HCT116 (cell line): Measurements from ENCODE around the gene SUGP1. TPM values are rescaled to one million over a fixed set of nuclear protein-coding genes. Genes with fewer than 3 reads are reported as not detected.

Source experiments
- ATAC-seq: fragments of 200-7000 bp; cut with Tn5 transposase; 2 replicates; pipeline ENCODE4 v1.9.1; 2020; ENCODE audit warnings: mild to moderate bottlenecking, moderate library complexity
- BruUV-seq: library from RNA; stranded (reverse); fragments of 400-500 nt; replicated peaks from 2 replicates; lab custom pipeline; 2021; lab: Mats Ljungman, UMichigan
- CTCF ChIA-PET: fragments of 300-600 bp; sonication (Branson Sonifier 250); formaldehyde crosslinking; loops from one replicate; lab custom pipeline; 2021; ENCODE audit warnings: antibody characterized with exemption; lab: Charles Lee
- POLR2A ChIA-PET: fragments of 300-600, 350-600 bp; sonication (Branson Sonifier 250); formaldehyde crosslinking; loops from one replicate; lab custom pipeline; 2021; ENCODE audit warnings: antibody characterized with exemption; lab: Charles Lee
- RAD21 ChIA-PET, 2 experiments: fragments of 300-600 bp; sonication (Branson Sonifier 250); formaldehyde crosslinking; loops; one replicate each; lab custom pipeline; 2023; ENCODE audit warnings: low total read pairs in 2 of 2; ENCODE audit not compliant: uncharacterized antibody in 2 of 2, unreplicated experiment in 2 of 2, low non-redundant PET in 1 of 2; lab: Charles Lee
- DNase-seq: peaks from one replicate; pipeline ENCODE4 v3.0.0-alpha.2; 2010; ENCODE audit warnings: low read depth, low spot score
- H2AFZ ChIP-seq: fragments of 200-600 bp; shearing (Covaris generic), sonication (generic); 2 replicates; pipeline ENCODE4 v1.6.1; 2017; ENCODE audit warnings: low read depth, mixed run types, mixed read lengths, antibody characterized with exemption, low read length; ENCODE audit not compliant: poor library complexity, severe bottlenecking
- H3K27ac ChIP-seq: 2 replicates; pipeline ENCODE4 v1.5.1; 2012; ENCODE audit warnings: low read depth, low read length
- H3K27me3 ChIP-seq: fragments of 200-600 bp; sonication (generic); 2 replicates; pipeline ENCODE4 v1.6.1; 2016; ENCODE audit warnings: mixed run types, low read length, mixed read lengths; ENCODE audit not compliant: insufficient read depth
- H3K36me3 ChIP-seq, 2 experiments: fragments of 200-500 bp in 1 of 2; fragments of 200-600 bp in 1 of 2; sonication (Bioruptor generic) in 1 of 2; sonication (generic) in 1 of 2; 2 replicates each; pipeline versions ENCODE4 v1.5.1 to v1.6.1; 2014 to 2016; ENCODE audit warnings: low read length in 2 of 2, inconsistent platforms in 1 of 2, mixed read lengths in 1 of 2, mixed run types in 1 of 2; ENCODE audit not compliant: insufficient read depth in 2 of 2, control insufficient read depth in 1 of 2
- H3K4me1 ChIP-seq, 2 experiments: fragments of 200-600 bp in 1 of 2; sonication (generic) in 1 of 2; 2 replicates each; pipeline versions ENCODE4 v1.5.1 to v1.6.1; 2012 to 2017; ENCODE audit warnings: low read length in 2 of 2, inconsistent platforms in 1 of 2, mild to moderate bottlenecking in 1 of 2, mixed read lengths in 1 of 2, mixed run types in 1 of 2, moderate library complexity in 1 of 2; ENCODE audit not compliant: insufficient read depth in 2 of 2, control insufficient read depth in 1 of 2
- H3K4me2 ChIP-seq: fragments of 200-600 bp; sonication (generic); 2 replicates; pipeline ENCODE4 v1.6.1; 2017; ENCODE audit warnings: mixed run types, low read length, mixed read lengths
- H3K4me3 ChIP-seq, 2 experiments: fragments of 200-600 bp in 1 of 2; sonication (generic) in 1 of 2; replicated peaks in 1 of 2; 2 replicates each; pipeline ENCODE4 v1.5.1; 2011 to 2016; ENCODE audit warnings: low read length in 2 of 2, control low read depth in 1 of 2, low read depth in 1 of 2, mild to moderate bottlenecking in 1 of 2, mixed read lengths in 1 of 2, mixed run types in 1 of 2
- H3K79me2 ChIP-seq: fragments of 200-600 bp; sonication (generic); 2 replicates; pipeline ENCODE4 v1.6.1; 2017; ENCODE audit warnings: mild to moderate bottlenecking, mixed run types, low read length, moderate library complexity, mixed read lengths; ENCODE audit not compliant: insufficient read depth
- H3K9ac ChIP-seq: fragments of 200-600 bp; sonication (generic); 2 replicates; pipeline ENCODE4 v1.6.1; 2016; ENCODE audit warnings: low read length, mixed read lengths
- H3K9me2 ChIP-seq: fragments of 200-600 bp; sonication (generic), shearing (Covaris generic); 2 replicates; pipeline ENCODE4 v1.6.1; 2017; ENCODE audit warnings: mixed run types, mild to moderate bottlenecking, moderate library complexity; ENCODE audit not compliant: insufficient read depth
- H3K9me3 ChIP-seq, 2 experiments: fragments of 200-500 bp in 1 of 2; fragments of 200-600 bp in 1 of 2; sonication (Bioruptor generic) in 1 of 2; sonication (generic) in 1 of 2; 2 replicates each; pipeline ENCODE4 v1.6.1; 2014 to 2017; ENCODE audit warnings: low read length in 2 of 2, mixed read lengths in 2 of 2, inconsistent platforms in 1 of 2, low read depth in 1 of 2, mild to moderate bottlenecking in 1 of 2, mixed run types in 1 of 2, moderate library complexity in 1 of 2; ENCODE audit not compliant: control insufficient read depth in 1 of 2, insufficient read depth in 1 of 2
- H4K20me1 ChIP-seq: fragments of 200-600 bp; sonication (generic), shearing (Covaris generic); 2 replicates; pipeline ENCODE4 v1.6.1; 2017; ENCODE audit warnings: mixed run types, mild to moderate bottlenecking, moderate library complexity; ENCODE audit not compliant: insufficient read depth
- CBX3 ChIP-seq: IDR thresholded peaks from 2 replicates; pipeline ENCODE4 v1.6.1; 2012; ENCODE audit warnings: low read depth
- EGR1 ChIP-seq: IDR thresholded peaks from 2 replicates; pipeline ENCODE4 v1.6.1; 2012; ENCODE audit warnings: low read depth
- ELF1 ChIP-seq: IDR thresholded peaks from 2 replicates; pipeline ENCODE4 v1.6.1; 2012; ENCODE audit warnings: low read depth, borderline replicate concordance
- EZH2phosphoT487 ChIP-seq: fragments of 200-600 bp; IDR thresholded peaks from 2 replicates; pipeline ENCODE4 v1.6.1; 2018; ENCODE audit warnings: antibody characterized with exemption, borderline replicate concordance
- POLR2AphosphoS5 ChIP-seq: IDR thresholded peaks from 2 replicates; pipeline ENCODE4 v1.6.1; 2011; ENCODE audit warnings: mild to moderate bottlenecking, low read depth, low read length, moderate library complexity
- RAD21 ChIP-seq: IDR thresholded peaks from 2 replicates; pipeline ENCODE4 v1.6.1; 2012; ENCODE audit warnings: low read depth, mild to moderate bottlenecking
- REST ChIP-seq: IDR thresholded peaks from 2 replicates; pipeline ENCODE4 v1.6.1; 2012; ENCODE audit warnings: low read depth
- SIN3A ChIP-seq: IDR thresholded peaks from 2 replicates; pipeline ENCODE4 v1.6.1; 2012; ENCODE audit warnings: low read depth
- SP1 ChIP-seq: IDR thresholded peaks from 2 replicates; pipeline ENCODE4 v1.6.1; 2012; ENCODE audit warnings: low read depth
- TCF7L2 ChIP-seq: IDR thresholded peaks from 2 replicates; pipeline ENCODE4 v1.7.0; 2011; ENCODE audit warnings: borderline replicate concordance, inconsistent platforms; ENCODE audit not compliant: insufficient read depth, insufficient read length; ENCODE audit errors: extremely low read depth
- intact Hi-C: fragments of 100-400 bp; cut with micrococcal nuclease; formaldehyde crosslinking; loops from 2 replicates; pipeline ENCODE4 v1.10.0; 2022
- total RNA-seq: library from RNA; stranded (reverse); gene quantifications from one replicate; pipeline ENCODE4 v1.2.1, GENCODE V29; 2021; ENCODE audit not compliant: unreplicated experiment

SUGP1 gene
- total RNA-seq, 1 experiment from 2014 or later = 47.6 TPM

- CTCF ChIA-PET = no interaction called here
- BruUV-seq = no TSS peak
Observed at GRCh38 chr19:19337120-19337519, 16.8 kb upstream of the SUGP1 start.

More at GRCh38 chr19:19337120-19337519, 16.8 kb upstream of the SUGP1 start:
- Histone ChIP-seq H3K36me3 (peaks cover 10 to 12% of the 10 kb centered on the region in 2 experiments; a peak in 3 of 4 replicates), H3K9me3 (no peaks in the 10 kb centered on the region), H3K4me2 (no peak overlapping the region), H3K9ac (no peak overlapping the region), H4K20me1 (no peaks in the 10 kb centered on the region), H3K79me2 (no peaks in the 10 kb centered on the region; the same call in 1 of the 2 replicates), H3K27me3 (no peaks in the 10 kb centered on the region), H3K4me3 (no peak overlapping the region), H2AFZ (no peak overlapping the region), H3K27ac (no peak overlapping the region), H3K9me2 (no peaks in the 10 kb centered on the region), H3K4me1 (no peaks in the 10 kb centered on the region)
- intact Hi-C loops = no loop called here
- TF ChIP-seq EZH2phosphoT487 = no peak
- no peak for TF ChIP-seq EGR1
- no peak for TF ChIP-seq POLR2AphosphoS5
- no peak for TF ChIP-seq CBX3
- TF ChIP-seq ELF1 = no peak
- TF ChIP-seq RAD21 = no peak
- TF ChIP-seq REST = no peak
- TF ChIP-seq SIN3A = no peak
- TF ChIP-seq SP1 = no peak
- TF ChIP-seq TCF7L2 = no peak
- DNase-seq (no peak), ATAC-seq (no peak)
- ChIA-PET RAD21 (no interaction called here), POLR2A (no interaction called here)
